ENCODE data around the gene NAA25. TPM values are rescaled to one million over a fixed set of nuclear protein-coding genes. Genes with fewer than 3 reads are reported as not detected.
A peak's percentile ranks its signal among the peaks of the same experiment; 100 is the strongest.

The NAA25 gene
- total RNA-seq, 1 experiment from 2014 or later, result 70.5 TPM

GRCh38 chr12:112022241-112023016 is 86.2 kb downstream of the NAA25 start:
- no peaks in the 10 kb centered on the region for H3K9me3 ChIP-seq (ENCODE audit: low read depth, low read length, poor library complexity, severe bottlenecking)
- no peak overlapping the region for H3K4me3 ChIP-seq (ENCODE audit: low read depth, low read length, poor library complexity, severe bottlenecking)
- intact Hi-C loops (cut with micrococcal nuclease; ENCODE audit: unreplicated experiment), result no loop called here
- no peak for DNase-seq (ENCODE audit: low spot score)
- H3K27ac ChIP-seq (ENCODE audit: low read depth, low read length, poor library complexity, severe bottlenecking), result no peak overlapping the region
- BruUV-seq (replicated peaks), result TSS peak; percentile 90
- H3K36me3 ChIP-seq (ENCODE audit: insufficient read depth, low read length, poor library complexity, severe bottlenecking), result peaks cover 46% of the 10 kb centered on the region
- H3K4me1 ChIP-seq (ENCODE audit: insufficient read depth, low read length, poor library complexity, severe bottlenecking), result peaks cover 15% of the 10 kb centered on the region
- no peak for TF ChIP-seq CTCF (conservative IDR thresholded peaks at IDR 0.05; ENCODE audit: low read depth, low read length)
- TF ChIP-seq EZH2 (IDR thresholded peaks at IDR 0.05; ENCODE audit: borderline replicate concordance, low read depth, low read length, poor library complexity, severe bottlenecking), result no peak
- no peaks in the 10 kb centered on the region for H3K27me3 ChIP-seq (replicated peaks; ENCODE audit: insufficient read depth, low read depth, low read length, poor library complexity)
- CTCF ChIA-PET, result no interaction called here
- POLR2A ChIA-PET (ENCODE audit: low non-redundant PET), result interaction anchor here (0.6 kb wide), 1 partner anchor 76 kb away, joined by 4 read pairs; no protein-coding TSS in a partner anchor

DNA sequence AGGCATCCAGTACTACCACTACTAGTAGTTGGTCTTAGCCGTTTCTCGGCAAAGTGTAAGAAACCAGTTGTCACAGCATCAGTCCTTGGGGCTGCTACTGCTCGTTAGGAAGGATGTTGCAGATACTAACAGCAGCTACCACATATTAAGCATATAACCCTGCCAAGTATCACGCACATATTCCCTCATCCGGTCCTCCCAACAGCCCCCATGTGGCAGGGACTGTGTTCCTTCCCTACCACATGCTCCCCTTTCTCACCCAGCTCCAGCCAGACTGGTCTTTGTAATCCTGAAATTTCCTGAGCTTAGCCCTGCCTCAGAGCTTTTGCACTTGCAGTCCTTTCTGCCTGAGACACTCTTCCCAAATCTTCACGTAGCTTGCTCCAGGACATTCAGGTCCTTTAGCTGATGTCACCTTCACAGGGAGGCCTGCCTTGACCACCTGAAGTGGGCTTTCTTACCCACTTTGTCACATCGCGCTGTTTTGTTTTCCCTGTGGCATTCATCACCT is 87.6 kb downstream of the NAA25 start:
- peaks cover 11% of the 10 kb centered on the region for H3K4me1 ChIP-seq (ENCODE audit: insufficient read depth, low read length, poor library complexity, severe bottlenecking)
- TF ChIP-seq EZH2 (IDR thresholded peaks at IDR 0.05; ENCODE audit: borderline replicate concordance, low read depth, low read length, poor library complexity, severe bottlenecking) (no peak), CTCF (conservative IDR thresholded peaks at IDR 0.05; ENCODE audit: low read depth, low read length) (no peak)
- H3K27me3 ChIP-seq (replicated peaks; ENCODE audit: insufficient read depth, low read depth, low read length, poor library complexity), result no peaks in the 10 kb centered on the region
- CTCF ChIA-PET, result no interaction called here
- H3K36me3 ChIP-seq (ENCODE audit: insufficient read depth, low read length, poor library complexity, severe bottlenecking), result peaks cover 51% of the 10 kb centered on the region
- H3K27ac ChIP-seq (ENCODE audit: low read depth, low read length, poor library complexity, severe bottlenecking), result peak overlapping the region; percentile 43
- DNase-seq (ENCODE audit: low spot score), result no peak
- H3K4me3 ChIP-seq (ENCODE audit: low read depth, low read length, poor library complexity, severe bottlenecking), result no peak overlapping the region
- no TSS peak for BruUV-seq (replicated peaks)
- intact Hi-C loops (cut with micrococcal nuclease; ENCODE audit: unreplicated experiment), result no loop called here
- POLR2A ChIA-PET (ENCODE audit: low non-redundant PET), result interaction anchor here (0.6 kb wide), 2 partner anchors 8 to 358 kb away, joined by 3 read pairs; partner anchors contain the start of genes ERP29 and TMEM116
- no peaks in the 10 kb centered on the region for H3K9me3 ChIP-seq (ENCODE audit: low read depth, low read length, poor library complexity, severe bottlenecking)

DNA sequence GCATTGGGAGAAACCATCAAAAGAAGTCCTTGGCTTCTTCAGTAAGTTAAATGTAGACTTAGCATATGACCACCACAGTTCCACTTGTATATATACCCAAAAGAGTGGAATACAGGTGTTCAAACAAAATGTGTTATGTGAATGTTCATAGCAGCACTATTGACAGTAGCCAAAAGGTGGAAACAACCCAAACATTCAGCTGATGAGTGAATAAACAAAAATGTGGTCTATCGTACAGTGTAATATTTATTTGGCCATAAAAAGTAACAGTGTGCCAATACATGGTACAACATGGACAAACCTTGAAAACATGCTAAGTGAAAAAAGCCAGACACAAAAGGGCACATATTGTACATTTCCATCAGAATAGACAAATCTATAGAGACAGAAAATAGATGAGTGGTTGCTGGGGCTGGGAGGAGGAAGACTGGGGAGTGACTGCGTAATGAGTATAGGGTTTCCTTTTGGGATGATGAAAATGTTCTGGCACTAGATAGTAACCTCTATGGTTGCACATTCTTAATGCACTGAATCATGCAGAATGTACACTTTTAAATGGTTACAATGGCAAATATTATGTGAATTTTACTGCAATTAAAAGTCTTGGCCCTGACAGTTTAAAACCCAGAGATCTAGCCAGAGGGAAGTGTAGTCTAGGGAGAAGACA is 89.9 kb downstream of the NAA25 start:
- TF ChIP-seq CTCF (conservative IDR thresholded peaks at IDR 0.05; ENCODE audit: low read depth, low read length), result no peak
- TF ChIP-seq EZH2 (IDR thresholded peaks at IDR 0.05; ENCODE audit: borderline replicate concordance, low read depth, low read length, poor library complexity, severe bottlenecking), result no peak
- no peak for DNase-seq (ENCODE audit: low spot score)
- H3K27ac ChIP-seq (ENCODE audit: low read depth, low read length, poor library complexity, severe bottlenecking), result peak overlapping the region; percentile 31

More for the DNA sequence above, 89.9 kb downstream of the NAA25 start:
- CTCF ChIA-PET, result no interaction called here
- peaks cover 16% of the 10 kb centered on the region for H3K4me1 ChIP-seq (ENCODE audit: insufficient read depth, low read length, poor library complexity, severe bottlenecking)
- BruUV-seq (replicated peaks), result no TSS peak
- intact Hi-C loops (cut with micrococcal nuclease; ENCODE audit: unreplicated experiment), result loop anchor here (10.0 kb wide), 1 partner anchor 366 kb away; the partner anchor contains the start of gene HECTD4
- H3K4me3 ChIP-seq (ENCODE audit: low read depth, low read length, poor library complexity, severe bottlenecking), result no peak overlapping the region
- H3K9me3 ChIP-seq (ENCODE audit: low read depth, low read length, poor library complexity, severe bottlenecking), result no peaks in the 10 kb centered on the region
- no peaks in the 10 kb centered on the region for H3K27me3 ChIP-seq (replicated peaks; ENCODE audit: insufficient read depth, low read depth, low read length, poor library complexity)
- H3K36me3 ChIP-seq (ENCODE audit: insufficient read depth, low read length, poor library complexity, severe bottlenecking), result peaks cover 47% of the 10 kb centered on the region
- POLR2A ChIA-PET (ENCODE audit: low non-redundant PET), result interaction anchor here (0.6 kb wide), 1 partner anchor 561 kb away, joined by 5 read pairs; no protein-coding TSS in a partner anchor
